NCI-H526 treated with DMSO at 0.1 percent for 48 hours (cell line): Measurements from ENCODE around the gene RELN.
"Not testable (repeated sequence)": the region's sequence is repeated elsewhere in the genome, so short reads cannot be mapped to it uniquely, and the experiment has no call there.

ENCODE experiments used
- DNase-seq: peaks from one replicate; lab custom pipeline; 2025; lab: John Stamatoyannopoulos, UW

The RELN gene

DNA sequence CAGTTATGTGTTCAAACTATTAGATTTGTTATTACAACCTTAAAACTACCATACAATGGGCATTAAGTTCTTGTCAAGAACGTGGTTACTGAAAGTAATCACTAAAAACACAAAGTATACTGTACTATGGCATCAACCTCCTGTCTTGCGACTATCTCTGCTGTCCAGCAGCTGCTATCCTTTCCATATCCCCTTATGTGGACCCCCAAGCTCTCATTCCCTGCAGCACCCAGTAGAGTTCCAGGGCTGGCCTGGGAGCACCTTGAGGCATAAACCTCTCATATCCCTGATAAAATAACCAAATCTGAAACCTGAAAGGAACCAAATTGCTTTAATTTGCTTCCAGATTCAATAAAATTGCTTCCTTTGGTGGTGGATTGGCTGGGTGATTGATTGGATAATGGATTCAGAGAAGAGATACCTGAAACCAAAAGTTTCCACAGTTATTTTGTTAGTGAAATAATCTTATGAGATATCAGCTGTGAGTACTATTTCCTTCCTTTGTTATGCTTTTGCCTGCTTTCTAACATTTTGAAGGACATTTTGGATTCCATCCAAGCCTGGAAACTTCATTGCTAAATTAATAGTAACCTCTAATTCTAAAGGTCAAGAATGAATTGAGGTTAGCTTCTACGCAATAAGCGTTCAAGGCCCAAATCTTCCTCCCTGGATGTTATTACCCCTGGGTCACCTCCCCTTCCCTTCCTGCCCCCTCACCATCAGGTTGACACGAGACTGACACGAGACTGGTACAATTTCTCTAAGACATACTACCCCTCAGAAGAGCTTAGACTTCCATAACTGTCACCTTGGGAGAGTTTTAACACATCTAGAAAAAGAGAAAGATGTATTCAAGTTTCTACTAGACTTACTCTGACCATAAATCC is 48.8 kb downstream of the RELN start:
- DNase-seq = no peak

DNA sequence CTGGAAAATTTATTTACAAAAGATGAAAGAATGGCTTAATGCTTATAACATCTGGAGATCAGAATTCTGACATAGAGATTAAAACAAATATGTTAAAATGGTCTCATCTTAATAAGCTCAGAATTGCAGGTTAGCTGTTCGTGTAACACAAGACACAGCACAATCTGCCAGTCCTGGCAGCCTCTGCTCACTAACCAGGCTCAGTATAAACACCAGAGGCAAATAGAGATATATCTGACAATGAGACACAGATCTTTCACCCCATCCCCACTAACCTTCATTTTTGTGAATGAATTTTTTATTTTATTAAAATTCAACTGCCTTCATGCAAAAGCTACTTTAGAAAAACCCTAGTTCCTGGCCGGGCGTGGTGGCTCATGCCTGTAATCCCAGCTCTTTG is 51.8 kb downstream of the RELN start:
- no peak for DNase-seq

DNA sequence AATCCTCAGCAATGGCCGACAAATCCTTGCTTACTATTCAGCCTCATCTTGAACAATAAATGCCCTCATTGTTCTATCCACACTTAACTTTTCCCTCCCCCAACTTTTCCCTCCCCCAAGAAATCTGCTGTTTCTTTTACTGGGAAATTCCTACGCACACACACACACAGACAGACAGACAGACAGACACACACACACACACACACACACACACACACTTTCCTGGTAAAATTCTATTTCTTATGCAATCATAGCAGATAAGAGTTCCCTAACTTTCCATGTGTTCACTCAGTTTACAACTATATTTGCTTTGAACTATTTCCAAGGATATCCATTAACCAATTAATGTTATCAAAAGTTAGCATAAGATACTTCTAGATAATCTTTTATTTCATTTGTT is 52.9 kb downstream of the RELN start:
- DNase-seq = no peak

- no peak for DNase-seq
Measured at GRCh38 chr7:103934508-103934907, 55.0 kb downstream of the RELN start.

- no peak for DNase-seq
Measured at GRCh38 chr7:103932389-103932788, 57.1 kb downstream of the RELN start.

DNA sequence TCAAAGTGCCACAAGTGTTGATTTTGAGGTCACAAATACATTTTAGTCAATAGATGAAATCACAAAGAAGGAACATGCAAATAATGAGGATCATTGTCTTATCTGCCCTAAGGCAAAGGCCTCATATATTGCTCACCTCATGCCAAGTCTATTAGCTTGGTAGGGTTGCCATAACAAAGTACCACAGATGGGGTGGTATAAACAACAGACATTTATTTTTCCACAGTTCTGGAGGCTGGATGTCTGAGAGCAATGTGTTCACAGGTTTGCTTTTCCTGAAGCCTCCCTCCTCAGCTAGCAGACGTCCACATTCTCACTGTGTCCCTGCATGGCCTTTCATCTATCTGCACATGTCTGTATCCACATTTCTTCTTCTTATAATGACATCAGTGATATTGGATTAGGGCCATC is 59.6 kb downstream of the RELN start:
- DNase-seq = no peak

GRCh38 chr7:103928581-103928980 is 60.9 kb downstream of the RELN start:
- no peak for DNase-seq

DNA sequence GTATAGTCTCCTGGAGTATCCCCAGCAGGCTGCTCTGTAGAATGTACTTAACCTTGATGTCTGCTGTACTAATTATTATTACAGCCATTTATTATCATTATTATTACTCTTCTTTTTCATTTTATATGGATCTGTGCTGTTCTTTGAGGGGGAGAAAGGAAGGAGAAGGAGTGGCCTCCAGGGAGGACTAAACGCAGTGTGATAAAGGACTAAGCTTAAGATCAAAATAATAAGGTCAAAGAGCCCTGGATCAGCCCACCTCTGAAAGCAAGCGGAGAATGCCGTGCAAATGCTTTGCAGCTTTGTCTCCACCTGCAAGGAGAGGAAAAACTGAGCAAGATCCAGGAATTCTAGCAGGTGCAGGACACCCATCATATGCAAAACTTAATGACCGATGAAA is 65.3 kb downstream of the RELN start:
- DNase-seq = peak; percentile 36

DNA sequence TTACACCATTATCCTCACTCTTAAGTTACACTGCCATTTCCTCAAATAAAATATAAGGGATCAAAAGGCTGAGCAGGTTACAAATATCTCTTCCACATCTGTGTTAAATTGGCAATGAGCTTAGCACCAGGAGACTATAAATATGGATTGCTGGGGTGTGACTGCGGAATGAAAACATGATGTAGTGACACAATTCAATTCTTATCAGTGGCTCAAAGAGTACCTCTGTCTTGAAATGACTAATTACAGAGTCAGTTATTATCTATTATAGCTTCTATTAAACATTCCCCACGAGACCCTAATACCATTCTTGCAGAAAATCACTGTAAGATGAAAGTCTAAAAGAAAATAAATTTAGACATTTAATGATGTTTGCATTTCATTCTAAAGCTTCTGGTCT is 67.1 kb downstream of the RELN start:
- no peak for DNase-seq

GRCh38 chr7:103921692-103922091 is 67.8 kb downstream of the RELN start:
- no peak for DNase-seq

- DNase-seq = no peak
Measured at GRCh38 chr7:103919272-103919868, 70.1 kb downstream of the RELN start.

DNA sequence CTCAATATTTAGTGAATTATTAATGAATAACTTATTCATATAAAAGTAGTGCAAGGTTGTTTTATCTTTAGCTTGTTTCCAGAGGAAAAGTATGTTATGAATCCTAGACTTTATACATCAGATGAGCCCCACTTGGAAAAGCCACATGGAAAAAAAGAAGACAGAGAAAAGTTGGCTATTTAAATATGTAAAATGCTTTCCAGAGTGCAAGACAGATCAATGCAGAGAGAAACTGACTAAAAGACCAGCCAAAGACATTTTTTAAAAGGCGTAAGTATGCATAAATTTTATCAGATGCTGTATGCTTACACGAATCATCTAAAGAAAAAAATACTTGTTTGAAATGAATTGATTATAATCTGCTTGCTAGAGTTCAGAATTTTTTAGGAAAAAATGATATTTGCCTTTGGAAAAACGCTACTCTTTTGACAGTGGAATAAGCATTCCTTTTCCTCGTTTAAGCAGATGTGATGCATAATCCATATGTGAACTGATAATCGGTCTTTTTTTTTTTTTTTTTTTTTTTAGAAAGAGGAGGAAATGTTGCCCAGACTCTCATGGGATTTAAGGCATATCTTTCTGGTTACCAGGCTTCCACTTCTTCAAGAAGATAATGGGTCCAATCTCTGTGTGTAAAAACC is 70.7 kb downstream of the RELN start:
- no peak for DNase-seq

DNA sequence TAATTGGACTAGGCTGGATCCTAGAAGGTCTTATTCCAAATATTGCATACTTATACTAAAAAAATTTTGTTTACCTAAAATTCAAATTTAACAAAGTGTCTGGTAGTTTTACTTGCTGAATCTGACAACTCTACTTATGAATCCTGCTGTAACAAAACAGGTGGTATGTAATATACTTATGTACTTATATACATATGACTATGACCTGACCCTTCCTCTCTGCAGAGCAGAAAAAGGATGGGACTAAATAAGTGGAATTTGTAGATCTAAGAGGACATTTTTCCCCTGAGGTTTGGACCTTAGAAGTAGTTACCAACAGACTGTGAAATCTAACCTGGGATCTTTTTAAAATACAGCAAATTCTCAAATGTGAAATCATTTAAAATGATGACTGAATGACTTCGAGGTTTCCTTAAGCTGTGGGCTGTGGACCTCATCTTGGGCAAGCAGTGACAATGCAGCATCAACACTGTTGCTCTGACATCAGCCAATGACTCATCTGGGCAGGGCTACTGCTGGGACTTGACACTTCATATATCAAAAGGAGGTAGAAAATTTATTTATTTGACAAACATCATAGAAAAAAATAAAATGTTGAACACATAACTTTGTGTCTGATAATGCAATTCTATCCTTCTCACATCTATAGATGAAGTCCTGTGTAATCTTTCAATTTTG is 73.6 kb downstream of the RELN start:
- no peak for DNase-seq

DNA sequence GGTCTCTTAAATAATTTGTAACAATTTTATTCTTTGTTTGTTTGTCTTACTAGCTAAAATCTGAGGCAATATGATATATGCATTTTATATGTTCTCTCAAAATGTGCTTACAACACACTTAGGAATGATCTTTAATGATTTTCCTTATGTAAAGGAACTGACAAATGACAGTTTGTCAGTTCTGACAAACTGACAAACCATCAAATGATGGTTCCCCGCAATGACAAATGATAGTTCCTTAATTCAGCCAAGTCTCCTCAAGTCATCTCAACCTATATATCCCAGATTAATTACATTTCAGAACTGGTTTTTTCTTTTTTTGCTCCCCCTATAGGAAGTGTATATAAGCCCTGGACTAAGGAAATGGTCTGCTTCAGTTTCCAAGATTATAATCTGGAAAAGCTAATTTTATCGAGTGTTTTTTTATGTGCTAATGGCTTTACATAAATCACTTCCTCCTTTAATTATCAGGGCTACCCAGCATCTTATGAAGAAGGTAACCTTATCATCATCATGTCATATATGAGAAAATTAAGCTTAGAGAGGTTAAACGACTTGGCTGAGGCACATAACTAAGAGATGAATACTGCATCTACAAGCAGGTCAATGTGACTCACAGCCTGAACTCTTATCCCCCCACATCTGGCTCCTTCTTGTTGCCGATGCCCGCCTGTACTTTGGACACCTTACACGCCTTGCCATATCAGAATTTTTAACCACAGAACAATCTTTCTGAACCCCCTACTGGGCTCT is 75.1 kb downstream of the RELN start:
- DNase-seq = no peak

DNA sequence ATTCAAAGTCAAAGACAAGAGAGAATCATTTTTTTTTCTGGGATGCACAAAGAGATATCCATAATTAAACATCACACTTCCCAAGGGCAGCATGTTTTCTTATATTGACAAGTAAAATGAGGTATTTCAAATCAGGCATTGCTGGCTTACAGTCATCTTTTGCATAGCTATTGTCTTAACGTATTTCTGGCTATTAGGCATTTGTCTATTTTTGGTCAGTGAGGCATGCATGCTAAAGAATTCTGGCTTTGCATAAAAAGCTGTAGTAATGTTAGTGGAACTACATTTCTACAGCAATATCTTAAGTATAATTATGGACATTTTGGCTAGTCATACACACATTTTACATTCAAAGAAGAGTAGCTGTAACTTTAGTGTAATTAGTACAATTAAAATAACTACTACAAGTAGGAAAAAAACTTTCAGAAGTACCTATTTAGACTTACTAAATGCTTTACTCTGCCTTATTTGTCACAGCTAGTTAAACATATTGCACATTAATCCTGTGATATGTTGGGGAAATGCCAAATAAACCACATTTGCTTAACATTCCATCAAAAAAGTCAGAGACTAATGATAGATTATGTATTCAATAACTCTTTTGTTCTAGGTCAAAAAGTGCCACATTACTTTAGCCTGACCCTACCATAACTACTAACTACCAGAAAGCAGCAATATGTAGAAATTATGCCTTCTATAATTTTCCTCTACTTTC is 76.4 kb downstream of the RELN start:
- peak; percentile 99 for DNase-seq

GRCh38 chr7:103911015-103911414 is 78.4 kb downstream of the RELN start:
- DNase-seq = not testable (repeated sequence)

DNA sequence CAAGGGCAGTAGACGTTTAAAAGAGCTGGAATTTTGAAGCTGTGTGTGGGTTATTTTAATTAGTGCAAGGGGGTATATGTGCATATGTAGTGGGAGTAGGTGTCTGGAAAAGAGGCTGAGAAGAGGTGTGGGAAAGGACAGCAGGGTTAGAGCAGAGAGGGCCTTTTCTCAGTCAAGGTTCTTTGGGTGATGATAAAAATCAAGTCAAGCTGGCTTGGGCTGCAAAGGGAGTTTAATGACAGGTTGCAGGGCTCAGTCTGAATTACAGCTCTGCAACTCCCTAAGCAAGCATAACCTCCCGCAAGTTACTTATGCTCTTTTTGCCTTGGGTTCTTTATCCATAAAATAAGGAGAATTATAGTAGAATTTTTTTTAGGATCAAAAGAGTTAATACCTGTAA is 83.5 kb downstream of the RELN start:
- DNase-seq = no peak

- no peak for DNase-seq
Measured at GRCh38 chr7:103902917-103903316, 86.5 kb downstream of the RELN start.

GRCh38 chr7:103896826-103897225 is 92.6 kb downstream of the RELN start:
- DNase-seq = not testable (repeated sequence)

- DNase-seq = no peak
Measured at GRCh38 chr7:103894656-103895596, 94.5 kb downstream of the RELN start.
